ENCODE data around the gene TASL.

The TASL gene

GRCh38 chrX:30525732-30526131 is 51.8 kb downstream of the TASL start:
- TF ChIP-seq, protein P1, sequence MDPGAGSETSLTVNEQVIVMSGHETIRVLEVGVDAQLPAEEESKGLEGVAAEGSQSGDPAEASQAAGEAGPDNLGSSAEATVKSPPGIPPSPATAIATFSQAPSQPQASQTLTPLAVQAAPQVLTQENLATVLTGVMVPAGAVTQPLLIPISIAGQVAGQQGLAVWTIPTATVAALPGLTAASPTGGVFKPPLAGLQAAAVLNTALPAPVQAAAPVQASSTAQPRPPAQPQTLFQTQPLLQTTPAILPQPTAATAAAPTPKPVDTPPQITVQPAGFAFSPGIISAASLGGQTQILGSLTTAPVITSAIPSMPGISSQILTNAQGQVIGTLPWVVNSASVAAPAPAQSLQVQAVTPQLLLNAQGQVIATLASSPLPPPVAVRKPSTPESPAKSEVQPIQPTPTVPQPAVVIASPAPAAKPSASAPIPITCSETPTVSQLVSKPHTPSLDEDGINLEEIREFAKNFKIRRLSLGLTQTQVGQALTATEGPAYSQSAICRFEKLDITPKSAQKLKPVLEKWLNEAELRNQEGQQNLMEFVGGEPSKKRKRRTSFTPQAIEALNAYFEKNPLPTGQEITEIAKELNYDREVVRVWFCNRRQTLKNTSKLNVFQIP (CRISPR knock-in tag; IDR thresholded peaks at IDR 0.05; ENCODE audit: borderline replicate concordance, low read depth): no peak
- no peak for TF ChIP-seq ZNF8 (CRISPR knock-in tag; IDR thresholded peaks at IDR 0.05)
- no peak for TF ChIP-seq ISL1 (CRISPR knock-in tag; IDR thresholded peaks at IDR 0.05)
- TF ChIP-seq ZNF565 (CRISPR knock-in tag; conservative IDR thresholded peaks at IDR 0.05; ENCODE audit: low read depth): no peak

GRCh38 chrX:30521440-30522182 is 56.0 kb downstream of the TASL start:
- no peak for TF ChIP-seq CREB5 (CRISPR knock-in tag; IDR thresholded peaks at IDR 0.05; ENCODE audit: low read depth)
- TF ChIP-seq ISL1 (CRISPR knock-in tag; IDR thresholded peaks at IDR 0.05): peak; percentile 38
- ATAC-seq: peak; percentile 91

More at GRCh38 chrX:30525732-30526131, 51.8 kb downstream of the TASL start:
- no peak for ATAC-seq

- peak; percentile 58 for ATAC-seq
- TF ChIP-seq ARNTL (CRISPR knock-in tag; IDR thresholded peaks at IDR 0.05; ENCODE audit: borderline replicate concordance, low read depth): no peak
- no peak for TF ChIP-seq PPARA (CRISPR knock-in tag; IDR thresholded peaks at IDR 0.05; ENCODE audit: borderline replicate concordance)
- no peak for TF ChIP-seq SNAI2 (CRISPR knock-in tag; IDR thresholded peaks at IDR 0.05)
- TF ChIP-seq ISL1 (CRISPR knock-in tag; IDR thresholded peaks at IDR 0.05): no peak
- no peak for TF ChIP-seq PATZ1 (CRISPR knock-in tag; IDR thresholded peaks at IDR 0.05; ENCODE audit: borderline replicate concordance)
- TF ChIP-seq GLIS3 (CRISPR knock-in tag; IDR thresholded peaks at IDR 0.05): no peak
- TF ChIP-seq ZNF70 (CRISPR knock-in tag; IDR thresholded peaks at IDR 0.05): no peak
- TF ChIP-seq, protein P2, sequence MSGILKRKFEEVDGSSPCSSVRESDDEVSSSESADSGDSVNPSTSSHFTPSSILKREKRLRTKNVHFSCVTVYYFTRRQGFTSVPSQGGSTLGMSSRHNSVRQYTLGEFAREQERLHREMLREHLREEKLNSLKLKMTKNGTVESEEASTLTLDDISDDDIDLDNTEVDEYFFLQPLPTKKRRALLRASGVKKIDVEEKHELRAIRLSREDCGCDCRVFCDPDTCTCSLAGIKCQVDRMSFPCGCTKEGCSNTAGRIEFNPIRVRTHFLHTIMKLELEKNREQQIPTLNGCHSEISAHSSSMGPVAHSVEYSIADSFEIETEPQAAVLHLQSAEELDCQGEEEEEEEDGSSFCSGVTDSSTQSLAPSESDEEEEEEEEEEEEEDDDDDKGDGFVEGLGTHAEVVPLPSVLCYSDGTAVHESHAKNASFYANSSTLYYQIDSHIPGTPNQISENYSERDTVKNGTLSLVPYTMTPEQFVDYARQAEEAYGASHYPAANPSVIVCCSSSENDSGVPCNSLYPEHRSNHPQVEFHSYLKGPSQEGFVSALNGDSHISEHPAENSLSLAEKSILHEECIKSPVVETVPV (CRISPR knock-in tag; IDR thresholded peaks at IDR 0.05): no peak
Measured at GRCh38 chrX:30513284-30513683, 64.3 kb downstream of the TASL start.

Data from SK-N-SH treated with all-trans-retinoic acid at 6 μM for 48 hours (cell line).